ENCODE measurements around the gene ADIG.
"Not testable (repeated sequence)": the region's sequence is repeated elsewhere in the genome, so short reads cannot be mapped to it uniquely, and the experiment has no call there.

ADIG gene

DNA sequence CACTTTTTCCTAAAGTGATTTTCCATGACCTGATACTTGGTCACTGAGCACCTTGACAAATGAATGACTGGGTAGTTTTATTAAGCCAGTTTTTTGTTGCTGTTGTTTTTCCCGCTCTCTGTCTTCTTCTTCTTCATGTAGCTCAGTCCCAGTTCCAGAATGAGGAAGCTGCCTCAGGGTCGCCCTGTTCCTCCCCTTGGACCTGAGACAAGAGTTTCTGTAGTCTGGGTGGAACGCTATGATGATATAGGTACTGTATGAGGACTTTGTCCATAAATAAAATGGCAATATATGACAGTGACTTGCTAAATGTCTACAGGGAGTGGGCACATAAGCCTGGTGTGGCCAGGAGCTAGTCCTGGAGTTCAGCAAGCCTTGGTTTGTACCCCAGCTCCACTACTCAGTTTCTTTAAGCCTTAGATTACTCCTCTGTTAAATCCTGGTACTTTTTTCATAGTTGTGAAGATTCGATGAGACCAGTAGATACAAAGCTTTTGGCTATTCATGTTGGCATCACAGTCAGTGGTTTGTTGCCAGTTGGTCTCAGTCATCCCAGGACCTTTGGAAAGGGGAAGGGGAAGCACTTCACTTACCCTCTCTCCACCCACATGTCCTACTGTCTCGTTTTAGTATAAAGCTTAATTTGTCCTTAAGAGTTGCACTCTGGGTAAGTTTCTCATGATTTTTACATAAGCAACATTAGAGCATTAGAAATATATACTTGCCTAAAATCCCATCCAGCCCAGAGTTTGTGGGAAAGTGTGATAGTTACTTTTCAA, 11.1 kb upstream of the ADIG start:
- DNase-seq (ENCODE audit: low read depth in 2 of 2, low spot score in 1 of 2) = no peak

DNA sequence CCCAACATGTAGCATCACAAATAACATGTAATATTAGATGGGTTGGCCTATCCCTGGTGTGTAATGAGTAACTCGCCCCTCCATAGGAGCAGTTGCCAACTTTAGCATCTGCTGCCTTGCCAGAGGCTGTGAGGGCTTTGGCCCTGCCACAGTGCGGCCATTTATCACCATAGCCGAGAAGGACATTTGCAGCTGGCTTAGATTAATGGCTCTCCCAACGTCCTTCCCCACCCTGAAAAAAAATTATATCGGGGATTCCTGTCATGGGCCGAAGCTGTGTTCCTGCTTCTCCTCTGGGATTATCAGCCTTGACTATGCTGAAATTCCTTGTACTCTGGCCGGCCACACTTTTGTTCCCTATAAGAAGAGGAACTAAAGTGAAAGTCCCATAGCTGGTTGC, 7.6 kb upstream of the ADIG start:
- DNase-seq (ENCODE audit: low read depth in 2 of 2, low spot score in 1 of 2) = no peak

DNA sequence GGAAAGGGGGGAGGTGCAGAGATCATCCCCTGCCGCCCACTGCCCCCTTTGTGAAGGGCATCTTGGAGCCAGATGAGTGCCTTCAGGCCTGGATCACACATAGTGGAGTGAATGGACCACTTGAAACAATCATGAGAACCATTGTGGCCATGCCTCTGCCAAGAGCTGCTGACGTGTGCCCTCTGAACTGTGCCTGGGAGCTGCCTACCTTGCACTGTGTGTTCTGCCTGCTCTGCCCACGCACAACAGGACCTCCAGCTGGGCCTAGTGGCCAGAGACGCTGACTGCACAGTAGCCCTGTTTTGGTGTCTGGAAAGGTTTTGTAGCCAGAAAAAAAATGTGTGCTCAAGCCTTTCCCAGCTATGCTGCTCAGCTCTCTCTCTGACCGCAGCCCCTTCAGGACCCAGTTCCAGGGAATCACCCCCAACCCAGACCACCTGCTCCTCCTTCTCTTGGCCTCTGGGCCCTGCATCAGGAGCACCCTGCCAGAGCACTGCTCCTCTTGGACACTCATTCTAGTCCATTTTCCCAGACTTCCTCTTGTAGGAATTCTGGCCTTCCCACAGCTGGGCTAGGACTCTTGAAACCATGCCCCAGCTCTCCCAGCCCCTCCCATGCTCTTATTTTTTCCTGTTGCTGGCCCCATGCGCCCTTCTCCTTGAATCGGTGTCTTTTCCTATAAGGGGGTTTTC, 1.6 kb upstream of the ADIG start:
- no peak for DNase-seq (ENCODE audit: low read depth in 2 of 2, low spot score in 1 of 2)

DNA sequence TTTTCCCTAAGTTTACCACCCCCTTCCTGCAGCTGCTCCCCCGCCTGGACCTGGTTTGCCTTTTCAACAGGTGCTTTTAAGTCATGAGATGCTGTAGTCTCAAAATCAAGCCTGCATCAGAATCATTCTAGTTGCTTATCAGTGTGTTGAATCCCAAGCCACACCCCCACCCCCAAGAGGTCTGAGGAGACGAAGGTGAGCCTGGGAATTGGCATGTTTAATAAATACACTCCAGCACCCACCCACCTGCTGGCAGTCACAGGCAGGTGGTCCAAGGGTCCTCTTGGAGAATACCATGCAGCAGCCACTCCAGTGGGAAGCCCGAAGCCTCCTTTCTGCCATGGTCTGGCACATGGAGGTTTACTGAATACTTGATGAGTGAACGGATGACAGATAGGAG, 1.1 kb upstream of the ADIG start:
- no peak for DNase-seq (ENCODE audit: low read depth in 2 of 2, low spot score in 1 of 2)

GRCh38 chr20:38581830-38582358, 897 bp downstream of the ADIG start:
- no peak for DNase-seq (ENCODE audit: low read depth in 2 of 2, low spot score in 1 of 2)

- DNase-seq (ENCODE audit: low read depth in 2 of 2, low spot score in 1 of 2) = no peak
Measured at GRCh38 chr20:38583306-38583705, 2.3 kb downstream of the ADIG start.

- DNase-seq (ENCODE audit: low read depth in 2 of 2, low spot score in 1 of 2) = no peak
Measured at GRCh38 chr20:38584099-38584763, 3.2 kb downstream of the ADIG start.

- DNase-seq (ENCODE audit: low read depth in 2 of 2, low spot score in 1 of 2) = no peak
Measured at GRCh38 chr20:38585404-38586180, 4.6 kb downstream of the ADIG start.

- DNase-seq (ENCODE audit: low read depth in 2 of 2, low spot score in 1 of 2) = no peak
Measured at GRCh38 chr20:38586181-38586525, 5.2 kb downstream of the ADIG start.

GRCh38 chr20:38588303-38588702, 7.3 kb downstream of the ADIG start:
- no peak for DNase-seq (ENCODE audit: low read depth in 2 of 2, low spot score in 1 of 2)

- no peak for DNase-seq (ENCODE audit: low read depth in 2 of 2, low spot score in 1 of 2)
Measured at GRCh38 chr20:38589351-38589750, 8.4 kb downstream of the ADIG start.

GRCh38 chr20:38589967-38590675, 9.1 kb downstream of the ADIG start:
- no peak for DNase-seq (ENCODE audit: low read depth in 2 of 2, low spot score in 1 of 2)

- no peak for DNase-seq (ENCODE audit: low read depth in 2 of 2, low spot score in 1 of 2)
Measured at GRCh38 chr20:38590676-38591473, 9.9 kb downstream of the ADIG start.

- DNase-seq (ENCODE audit: low read depth in 2 of 2, low spot score in 1 of 2) = no peak
Measured at GRCh38 chr20:38591474-38592410, 10.7 kb downstream of the ADIG start.

DNA sequence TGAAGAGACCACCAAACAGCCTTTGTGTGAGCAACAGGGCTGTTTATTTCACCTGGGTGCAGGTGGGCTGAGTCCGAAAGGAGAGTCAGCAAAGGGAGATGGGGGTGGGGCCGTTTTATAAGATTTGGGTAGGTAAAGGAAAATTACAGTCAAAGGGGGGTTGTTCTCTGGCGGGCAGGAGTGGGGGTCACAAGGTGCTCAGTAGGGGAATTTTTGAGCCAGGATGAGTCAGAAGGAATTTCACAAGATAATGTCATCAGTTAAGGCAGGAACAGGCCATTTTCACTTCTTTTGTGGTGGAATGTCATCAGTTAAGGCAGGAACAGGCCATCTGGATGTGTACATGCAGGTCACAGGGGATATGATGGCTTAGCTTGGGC, 11.4 kb downstream of the ADIG start:
- DNase-seq (ENCODE audit: low read depth in 2 of 2, low spot score in 1 of 2) = not testable (repeated sequence)

- not testable (repeated sequence) for DNase-seq (ENCODE audit: low read depth in 2 of 2, low spot score in 1 of 2)
Measured at GRCh38 chr20:38594281-38594680, 13.3 kb downstream of the ADIG start.

GRCh38 chr20:38595886-38596285, 14.9 kb downstream of the ADIG start:
- not testable (repeated sequence) for DNase-seq (ENCODE audit: low read depth in 2 of 2, low spot score in 1 of 2)

- no peak for DNase-seq (ENCODE audit: low read depth in 2 of 2, low spot score in 1 of 2)
Measured at GRCh38 chr20:38599410-38599882, 18.4 kb downstream of the ADIG start.

DNA sequence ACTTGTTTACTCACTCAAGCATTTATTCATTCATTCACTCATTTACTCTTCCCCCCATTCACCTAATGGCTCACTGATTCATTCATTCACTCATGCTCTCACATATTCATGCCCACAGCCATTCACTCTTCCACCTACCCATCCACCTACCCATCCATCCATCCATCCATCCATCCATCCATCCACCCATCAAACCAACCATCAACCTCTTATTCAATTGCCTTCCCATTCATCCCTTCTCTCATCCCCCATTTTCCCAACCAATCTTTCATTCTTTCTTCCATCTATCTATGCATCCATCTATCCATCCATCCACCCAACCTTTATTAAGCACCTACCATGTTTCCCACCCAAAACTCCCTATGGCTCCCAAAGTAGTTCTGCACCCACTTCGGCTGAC, 19.1 kb downstream of the ADIG start:
- no peak for DNase-seq (ENCODE audit: low read depth in 2 of 2, low spot score in 1 of 2)
